Stimulated activated CD8-positive, alpha-beta memory T cell treated with anti-CD3 and anti-CD28 coated beads, Interleukin-4, amount 100 ng/mL, for 1 hour (primary cell): ENCODE results near the gene PRKG1.
"Not testable (repeated sequence)": the region's sequence is repeated elsewhere in the genome, so short reads cannot be mapped to it uniquely, and the experiment has no call there.

Experiments
- DNase-seq, 2 donors: peaks; one replicate each; pipeline ENCODE4 v3.0.0-alpha.2; 2020; ENCODE audit warnings: low read depth in 2 of 2, low spot score in 1 of 2

Gene PRKG1

GRCh38 chr10:51113007-51113406 lies 38.7 kb downstream of the PRKG1 start:
- DNase-seq, result no peak

- DNase-seq, result no peak
Observed at GRCh38 chr10:51117053-51117660, 42.9 kb downstream of the PRKG1 start.

GRCh38 chr10:51117794-51118193 lies 43.5 kb downstream of the PRKG1 start:
- DNase-seq, result no peak

GRCh38 chr10:51119441-51119840 lies 45.2 kb downstream of the PRKG1 start:
- DNase-seq, result no peak

GRCh38 chr10:51121861-51122260 lies 47.6 kb downstream of the PRKG1 start:
- DNase-seq, result no peak

- DNase-seq, result no peak
Observed at GRCh38 chr10:51124852-51125251, 50.6 kb downstream of the PRKG1 start.

GRCh38 chr10:51125518-51125917 lies 51.2 kb downstream of the PRKG1 start:
- DNase-seq, result no peak

GRCh38 chr10:51129946-51130544 lies 55.8 kb downstream of the PRKG1 start:
- no peak for DNase-seq

- DNase-seq, result no peak
Observed at GRCh38 chr10:51137756-51138529, 63.7 kb downstream of the PRKG1 start.

- no peak for DNase-seq
Observed at GRCh38 chr10:51139176-51139575, 64.9 kb downstream of the PRKG1 start.

GRCh38 chr10:51141010-51141409 lies 66.7 kb downstream of the PRKG1 start:
- DNase-seq, result no peak

GRCh38 chr10:51144161-51144781 lies 70.0 kb downstream of the PRKG1 start:
- no peak for DNase-seq

GRCh38 chr10:51145375-51145774 lies 71.1 kb downstream of the PRKG1 start:
- no peak for DNase-seq

GRCh38 chr10:51147644-51148399 lies 73.5 kb downstream of the PRKG1 start:
- no peak for DNase-seq

- no peak for DNase-seq
Observed at GRCh38 chr10:51156926-51157325, 82.6 kb downstream of the PRKG1 start.

- no peak for DNase-seq
Observed at GRCh38 chr10:51158832-51159231, 84.5 kb downstream of the PRKG1 start.

GRCh38 chr10:51159841-51160240 lies 85.6 kb downstream of the PRKG1 start:
- no peak for DNase-seq

- no peak for DNase-seq
Observed at GRCh38 chr10:51162002-51162401, 87.7 kb downstream of the PRKG1 start.

- DNase-seq, result not testable (repeated sequence)
Observed at GRCh38 chr10:51163380-51164049, 89.2 kb downstream of the PRKG1 start.

GRCh38 chr10:51168086-51168815 lies 94.0 kb downstream of the PRKG1 start:
- DNase-seq, result no peak
